ENCODE results near the gene LPAR3.

GRCh38 chr1:84884671-84885389 is 8.2 kb downstream of the LPAR3 start:
- TF ChIP-seq CTCF (IDR thresholded peaks at IDR 0.05) (0 out of 2 replicates have a peak, but pooled peaks have one; percentile 13), ZFX (IDR thresholded peaks at IDR 0.05; ENCODE audit: borderline replicate concordance) (no peak)

Data from 22Rv1 (cell line).